Measurements from ENCODE around the gene SMURF2.
A peak's percentile ranks its signal among the peaks of the same experiment; 100 is the strongest.
"Not testable (repeated sequence)": the region's sequence is repeated elsewhere in the genome, so short reads cannot be mapped to it uniquely, and the experiment has no call there.

SMURF2 gene

DNA sequence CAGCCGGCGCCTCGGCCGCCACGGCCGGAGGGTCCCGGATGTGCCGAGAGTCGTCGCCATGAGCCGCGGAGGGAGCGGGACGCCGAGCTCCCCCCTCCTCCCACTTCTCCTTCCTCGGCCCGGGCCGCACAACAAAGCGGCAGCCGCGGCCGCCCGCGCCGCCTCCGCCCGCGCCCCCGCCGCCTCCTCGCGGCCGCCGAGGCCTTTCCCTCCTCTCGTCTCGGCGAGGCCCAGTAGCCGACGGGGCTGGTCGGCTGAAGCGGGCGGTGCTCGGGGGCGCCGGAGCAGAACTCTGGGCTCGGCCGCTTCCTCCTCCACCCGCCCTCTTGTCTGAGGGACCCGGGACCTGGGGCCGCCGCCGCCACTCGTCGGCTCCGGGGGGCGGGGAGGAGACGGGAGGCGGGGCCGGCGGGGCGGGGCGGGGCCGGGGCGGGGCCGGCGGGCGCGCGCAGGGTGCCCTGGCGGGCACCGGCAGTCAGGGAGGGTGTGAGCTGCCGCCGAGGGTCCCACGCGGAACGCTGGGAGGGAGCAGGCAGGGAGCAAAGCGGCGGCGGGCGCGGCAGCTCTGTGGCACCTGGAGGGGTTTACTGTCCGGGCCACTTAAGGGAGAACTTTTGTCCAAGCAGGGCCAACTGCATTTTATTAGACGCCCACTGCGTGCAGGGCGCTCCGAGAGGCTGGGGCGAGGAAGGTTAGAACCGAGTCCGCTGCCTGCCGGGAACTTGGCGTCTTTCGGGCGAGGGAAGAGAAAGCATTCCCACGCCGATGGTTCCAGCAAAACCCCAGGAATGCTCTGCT, at the start of gene SMURF2:
SMURF2 (minus strand) TSS at position 332 of the 798 bp plus-strand sequence. CDS start 427 bp downstream, outside the sequence.
- peak; percentile 47 to 62 (median 60) for DNase-seq (ENCODE audit: low read depth in 2 of 3, low spot score in 2 of 3)

DNA sequence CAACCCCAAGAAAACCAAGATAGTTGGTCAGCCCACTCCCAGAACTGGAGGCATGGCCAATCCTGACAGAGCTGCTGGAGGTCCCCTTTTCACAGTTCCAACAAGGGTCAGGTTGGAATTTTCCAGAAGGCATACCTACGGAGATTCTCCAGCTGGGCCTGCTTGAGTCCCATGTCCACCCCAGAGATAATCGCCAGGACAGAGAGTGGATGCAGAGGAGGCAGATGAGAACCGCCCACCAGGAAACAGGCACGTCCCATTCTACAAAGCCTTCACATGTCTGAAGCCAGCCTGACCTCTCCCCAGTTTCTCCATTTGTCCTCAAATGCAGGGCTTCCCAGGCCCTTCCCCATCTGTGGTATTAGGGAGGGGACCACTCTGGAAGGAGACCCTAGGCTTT, 47.4 kb upstream of the SMURF2 start:
- DNase-seq (ENCODE audit: low read depth in 2 of 3, low spot score in 2 of 3), result no peak

DNA sequence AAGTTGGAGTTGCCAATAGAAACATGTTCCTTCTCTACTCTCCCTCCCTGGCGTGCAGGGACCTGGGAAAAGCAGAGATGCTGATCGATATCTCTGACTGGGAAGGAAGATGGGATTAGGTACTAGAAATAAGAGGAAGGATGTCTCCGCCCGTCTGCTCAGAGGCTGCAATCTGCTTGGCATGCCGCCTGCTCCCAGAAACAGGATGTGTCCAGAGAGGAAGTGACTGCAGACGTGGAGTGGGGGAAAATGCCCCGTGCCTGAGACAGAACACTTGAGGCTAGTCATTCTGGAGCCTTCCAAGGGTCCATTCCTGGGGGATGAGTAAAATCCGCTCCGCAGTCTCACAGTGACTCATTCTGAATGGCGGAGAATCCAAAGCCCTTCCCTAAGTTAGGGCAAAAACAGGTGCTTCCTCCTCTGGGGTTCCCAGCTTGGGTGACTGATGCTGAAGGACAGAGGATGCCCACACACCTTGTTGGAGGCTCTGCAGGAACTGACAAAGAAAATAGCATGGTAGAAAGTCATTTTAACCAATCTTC, 45.0 kb upstream of the SMURF2 start:
- no peak for DNase-seq (ENCODE audit: low read depth in 2 of 3, low spot score in 2 of 3)

DNA sequence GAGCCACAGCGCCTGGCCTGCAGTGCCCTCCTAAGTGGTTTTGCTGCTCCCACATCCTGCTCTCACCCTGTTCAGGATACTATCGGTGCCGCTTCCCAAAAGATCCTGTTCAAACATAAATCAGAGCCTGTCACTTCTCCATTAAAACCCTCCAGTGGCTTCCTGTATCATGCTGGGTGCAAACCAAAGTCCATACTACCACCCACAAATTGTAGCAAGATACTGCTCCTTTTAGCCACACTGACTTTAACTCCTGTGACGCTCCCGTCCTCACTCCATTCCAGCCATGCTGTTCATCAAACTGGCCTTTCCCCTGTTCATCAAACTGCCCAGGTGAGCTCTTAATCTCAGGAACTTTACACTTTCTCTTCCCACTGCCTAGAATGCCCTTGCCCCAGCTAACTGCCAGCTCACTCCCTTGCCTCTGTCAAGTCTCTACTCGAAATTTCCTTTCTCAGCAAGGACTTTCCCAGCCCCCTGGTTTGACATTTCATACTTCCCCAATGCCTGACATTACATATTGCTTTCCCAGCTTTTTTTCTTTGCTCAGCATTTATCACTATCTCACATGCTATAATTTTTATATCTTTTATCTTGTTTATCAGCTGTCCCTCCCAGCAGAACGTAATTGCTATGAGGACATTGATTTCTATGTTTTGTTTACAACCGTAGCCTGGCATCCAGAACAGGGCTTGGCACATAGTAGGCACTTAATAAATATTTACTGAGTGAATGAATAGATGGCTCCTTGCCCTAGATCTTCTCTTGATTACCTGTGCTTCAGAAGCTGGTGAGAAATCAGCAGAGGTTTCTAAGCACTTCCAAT, 44.3 kb upstream of the SMURF2 start:
- DNase-seq (ENCODE audit: low read depth in 2 of 3, low spot score in 2 of 3), result no peak

GRCh38 chr17:64702815-64703214, 40.7 kb upstream of the SMURF2 start:
- DNase-seq (ENCODE audit: low read depth in 2 of 3, low spot score in 2 of 3), result no peak

DNA sequence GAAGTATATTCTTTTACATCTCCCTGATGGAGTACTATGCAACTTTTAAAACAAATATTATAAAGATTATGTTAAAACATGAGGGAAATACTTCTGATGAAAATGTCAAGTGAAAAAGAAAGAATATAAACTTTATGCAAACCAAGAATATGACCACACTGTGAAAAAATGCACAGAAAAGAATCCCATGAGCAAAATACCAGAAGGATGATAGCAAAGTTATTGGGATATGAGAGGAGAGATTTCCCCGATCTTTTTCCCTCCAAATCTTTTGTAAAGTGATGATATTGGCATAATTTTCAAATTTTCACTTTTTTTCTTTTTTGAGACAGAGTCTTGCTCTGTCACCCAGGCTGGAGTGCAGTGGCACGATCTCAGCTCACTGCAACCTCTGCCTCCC, 36.6 kb upstream of the SMURF2 start:
- no peak for DNase-seq (ENCODE audit: low read depth in 2 of 3, low spot score in 2 of 3)

GRCh38 chr17:64694207-64694606, 32.1 kb upstream of the SMURF2 start:
- no peak for DNase-seq (ENCODE audit: low read depth in 2 of 3, low spot score in 2 of 3)

- DNase-seq (ENCODE audit: low read depth in 2 of 3, low spot score in 2 of 3), result no peak
Measured at GRCh38 chr17:64692187-64692586, 30.1 kb upstream of the SMURF2 start.

- DNase-seq (ENCODE audit: low read depth in 2 of 3, low spot score in 2 of 3), result no peak
Measured at GRCh38 chr17:64689106-64689505, 27.0 kb upstream of the SMURF2 start.

GRCh38 chr17:64688481-64688880, 26.4 kb upstream of the SMURF2 start:
- DNase-seq (ENCODE audit: low read depth in 2 of 3, low spot score in 2 of 3), result no peak

DNA sequence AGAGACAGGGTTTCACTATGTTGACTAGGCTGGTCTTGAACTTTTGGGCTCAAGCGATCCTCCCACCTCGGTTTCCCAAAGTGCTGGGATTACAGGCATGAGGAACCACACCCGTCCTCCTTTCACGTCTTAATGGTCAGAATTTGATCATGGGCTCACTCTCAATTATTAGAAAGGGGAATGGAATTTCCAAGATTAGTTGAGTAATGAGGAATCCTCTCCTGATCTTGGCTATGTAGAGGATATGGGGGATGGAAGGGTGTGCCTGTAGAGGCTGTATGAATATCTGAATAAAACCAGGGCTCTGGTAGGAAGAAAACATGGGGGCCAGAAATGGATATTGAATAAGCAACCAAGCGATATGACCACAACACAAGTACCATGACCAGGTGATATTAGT, 25.9 kb upstream of the SMURF2 start:
- no peak for DNase-seq (ENCODE audit: low read depth in 2 of 3, low spot score in 2 of 3)

DNA sequence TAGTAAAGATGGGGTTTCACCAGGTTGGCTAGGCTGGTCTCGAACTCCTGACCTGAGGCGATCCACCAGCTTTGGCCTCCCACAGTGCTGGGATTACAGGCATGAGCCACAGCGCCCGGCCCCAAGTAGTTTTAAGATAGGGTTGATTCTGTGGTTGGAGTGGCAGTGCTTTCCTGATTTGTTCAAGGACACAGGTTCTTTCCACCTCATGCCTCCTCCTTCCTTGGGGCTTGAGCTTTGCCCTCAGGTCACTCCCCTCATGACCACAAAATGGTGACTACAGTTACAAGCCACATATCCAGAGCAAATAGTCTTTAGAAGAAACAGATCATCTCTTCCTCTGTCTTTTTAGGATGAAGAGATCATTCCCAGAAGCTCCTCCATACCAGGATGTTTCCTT, 25.3 kb upstream of the SMURF2 start:
- no peak for DNase-seq (ENCODE audit: low read depth in 2 of 3, low spot score in 2 of 3)

DNA sequence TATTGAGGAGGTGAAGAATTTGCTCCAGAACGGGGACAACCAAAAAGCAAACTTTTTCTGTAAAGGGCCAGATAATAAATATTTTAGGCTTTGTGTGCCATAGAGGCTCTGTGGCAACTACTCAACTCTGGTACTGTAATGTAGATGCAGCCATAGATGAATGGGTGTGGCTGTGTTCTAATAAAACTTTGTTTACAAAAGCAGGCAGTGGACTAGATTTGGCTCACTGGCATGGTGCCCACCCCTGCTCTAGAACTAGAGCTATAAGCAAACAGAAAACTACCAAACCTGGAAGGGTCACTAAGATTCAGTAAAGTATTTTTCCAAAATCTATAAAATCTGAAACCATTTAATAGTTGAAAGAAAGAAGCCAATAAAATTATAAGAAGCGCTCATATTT, 24.6 kb upstream of the SMURF2 start:
- DNase-seq (ENCODE audit: low read depth in 2 of 3, low spot score in 2 of 3), result no peak

- no peak for DNase-seq (ENCODE audit: low read depth in 2 of 3, low spot score in 2 of 3)
Measured at GRCh38 chr17:64685705-64686104, 23.6 kb upstream of the SMURF2 start.

DNA sequence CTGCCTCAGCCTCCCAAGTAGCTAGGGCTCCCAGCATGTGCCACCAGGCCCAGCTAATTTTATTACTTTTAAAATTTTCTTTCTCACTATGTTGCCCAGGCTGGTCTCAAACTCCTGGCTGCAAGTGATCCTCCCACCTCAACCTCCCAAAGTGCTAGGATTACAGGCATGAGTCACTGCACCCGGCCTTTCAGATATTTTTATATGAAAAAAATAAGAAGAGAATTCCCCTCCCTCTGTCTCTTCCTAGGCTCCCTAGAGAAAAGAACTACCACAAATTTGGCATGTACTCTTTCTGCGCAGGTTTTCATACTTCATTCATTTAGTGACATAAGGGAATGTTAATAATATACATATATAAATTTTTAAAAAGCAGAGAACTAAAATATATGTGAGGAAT, 21.7 kb upstream of the SMURF2 start:
- DNase-seq (ENCODE audit: low read depth in 2 of 3, low spot score in 2 of 3), result no peak

- DNase-seq (ENCODE audit: low read depth in 2 of 3, low spot score in 2 of 3), result no peak
Measured at GRCh38 chr17:64682261-64683181, 20.4 kb upstream of the SMURF2 start.

DNA sequence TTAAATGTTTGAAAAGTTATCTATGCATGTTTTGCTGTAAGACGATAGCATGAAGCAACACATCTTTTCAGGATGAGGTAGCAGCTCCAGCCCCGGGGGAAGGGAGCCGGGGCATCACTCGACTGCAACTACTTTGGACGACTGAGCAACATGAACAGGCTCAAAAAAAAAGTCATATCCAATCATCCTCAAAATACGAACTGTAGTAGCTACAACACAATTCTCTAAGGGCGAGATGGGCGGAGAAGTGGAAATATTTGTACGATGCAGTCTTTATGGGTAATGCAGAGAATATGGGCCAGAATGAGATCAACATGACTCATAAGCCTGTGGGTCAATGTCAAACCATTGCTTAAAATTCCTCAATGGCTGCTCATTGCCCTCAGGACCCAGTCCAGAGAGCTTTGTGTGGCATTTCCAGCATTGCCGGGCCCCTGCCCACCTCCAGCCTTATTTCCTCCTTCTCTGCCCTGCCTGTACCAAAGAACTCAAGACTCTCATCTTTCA, 17.7 kb upstream of the SMURF2 start:
- DNase-seq (ENCODE audit: low read depth in 2 of 3, low spot score in 2 of 3), result no peak

DNA sequence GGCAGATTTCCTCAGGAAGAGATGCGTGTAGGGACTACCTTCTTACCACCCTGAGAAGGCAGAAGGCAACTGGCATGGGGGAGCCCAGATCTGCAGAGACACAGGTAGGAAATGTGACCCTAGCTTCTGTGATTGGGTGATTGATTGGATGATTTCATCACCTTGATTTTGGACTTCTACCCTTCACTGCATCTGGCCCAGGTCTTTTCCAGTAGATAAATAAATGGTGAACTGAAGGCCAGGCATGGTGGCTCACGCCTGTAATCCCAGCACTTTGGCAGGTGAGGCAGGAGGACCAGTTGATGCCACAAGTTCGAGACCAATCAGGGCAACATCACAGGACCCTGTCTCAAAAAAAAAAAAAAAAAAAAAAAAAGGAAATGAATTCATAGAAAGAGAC, 14.7 kb upstream of the SMURF2 start:
- no peak for DNase-seq (ENCODE audit: low read depth in 2 of 3, low spot score in 2 of 3)

- DNase-seq (ENCODE audit: low read depth in 2 of 3, low spot score in 2 of 3), result not testable (repeated sequence)
Measured at GRCh38 chr17:64670843-64671590, 8.9 kb upstream of the SMURF2 start.

Data from activated CD8-positive, alpha-beta memory T cell treated with anti-CD3 and anti-CD28 coated beads for 48 hours (primary cell).